PC-3 (cell line): ENCODE measurements around the gene NOP56. TPM values are rescaled to one million over a fixed set of nuclear protein-coding genes. Genes with fewer than 3 reads are reported as not detected.

Source experiments
- ATAC-seq: fragments of 200-7000 bp; cut with Tn5 transposase; 2 replicates; pipeline ENCODE4 v1.9.1; 2020; ENCODE audit warnings: mild to moderate bottlenecking, moderate library complexity
- BruUV-seq: library from RNA; stranded (reverse); fragments of 400-500 nt; replicated peaks from 2 replicates; lab custom pipeline; 2021; lab: Mats Ljungman, UMichigan
- CTCF ChIA-PET: fragments of 300-600 bp; sonication (Branson Sonifier 250); formaldehyde crosslinking; loops from one replicate; lab custom pipeline; 2022; ENCODE audit warnings: antibody characterized with exemption; lab: Charles Lee
- POLR2A ChIA-PET: fragments of 300-600 bp; sonication (Branson Sonifier 250); formaldehyde crosslinking; loops from one replicate; lab custom pipeline; 2022; ENCODE audit warnings: antibody characterized with exemption; ENCODE audit not compliant: unreplicated experiment; lab: Charles Lee
- DNase-seq: peaks from one replicate; pipeline ENCODE4 v3.0.0-alpha.2; 2015
- H2AFZ ChIP-seq: fragments of 300-600 bp; sonication (generic); 2 replicates; pipeline ENCODE4 v1.6.0; 2016; ENCODE audit warnings: antibody characterized with exemption, low read length
- H3F3A ChIP-seq: fragments of 300-600 bp; sonication (generic); one replicate; pipeline ENCODE4 v1.6.0; 2017; ENCODE audit warnings: antibody characterized with exemption, low read length, control low read depth, mild to moderate bottlenecking; ENCODE audit not compliant: unreplicated experiment
- H3K27ac ChIP-seq: fragments of 300-600 bp; sonication (generic); 2 replicates; pipeline ENCODE4 v1.5.1; 2016; ENCODE audit warnings: mild to moderate bottlenecking, low read length
- H3K27me3 ChIP-seq: fragments of 300-600 bp; sonication (generic); 2 replicates; pipeline ENCODE4 v1.6.1; 2016; ENCODE audit warnings: low read length, mixed read lengths
- H3K36me3 ChIP-seq: fragments of 300-600 bp; sonication (generic); 2 replicates; pipeline ENCODE4 v1.6.1; 2016; ENCODE audit warnings: low read depth, mixed run types, low read length, mixed read lengths
- H3K4me1 ChIP-seq: fragments of 300-600 bp; sonication (generic); 2 replicates; pipeline ENCODE4 v1.5.1; 2016; ENCODE audit warnings: low read length; ENCODE audit not compliant: insufficient read depth
- H3K4me2 ChIP-seq: fragments of 300-600 bp; sonication (generic); 2 replicates; pipeline ENCODE4 v1.6.0; 2016; ENCODE audit warnings: low read length
- H3K4me3 ChIP-seq: fragments of 300-600 bp; sonication (generic); 2 replicates; pipeline ENCODE4 v1.5.1; 2016; ENCODE audit warnings: mild to moderate bottlenecking, low read length, mixed read lengths
- H3K79me2 ChIP-seq: fragments of 300-600 bp; sonication (generic); 2 replicates; pipeline ENCODE4 v1.6.1; 2017; ENCODE audit warnings: low read length, mixed read lengths
- H3K9ac ChIP-seq: fragments of 300-600 bp; sonication (generic); 2 replicates; pipeline ENCODE4 v1.6.0; 2016; ENCODE audit warnings: mild to moderate bottlenecking, low read length
- H3K9me2 ChIP-seq: fragments of 300-600 bp; sonication (generic); replicated peaks from 2 replicates; pipeline ENCODE4 v1.6.1; 2016; ENCODE audit warnings: mixed run types, low read length, mixed read lengths
- H3K9me3 ChIP-seq: fragments of 300-600 bp; sonication (generic); 2 replicates; pipeline ENCODE4 v1.6.1; 2016; ENCODE audit warnings: low read length, mixed read lengths
- H4K20me1 ChIP-seq: fragments of 300-600 bp; sonication (generic); 2 replicates; pipeline ENCODE4 v1.6.1; 2016; ENCODE audit warnings: low read length, mixed read lengths
- EZH2 ChIP-seq: fragments of 300-600 bp; sonication (generic); IDR thresholded peaks from one replicate; pipeline ENCODE4 v1.6.1; 2017; ENCODE audit warnings: antibody characterized with exemption, mild to moderate bottlenecking, low read length; ENCODE audit not compliant: unreplicated experiment
- EZH2phosphoT487 ChIP-seq: fragments of 300-600 bp; sonication (generic); IDR thresholded peaks from 2 replicates; pipeline ENCODE4 v1.6.1; 2018; ENCODE audit warnings: mild to moderate bottlenecking, antibody characterized with exemption, low read length, borderline replicate concordance
- intact Hi-C: fragments of 100-400 bp; cut with micrococcal nuclease; formaldehyde crosslinking; loops from 2 replicates; pipeline ENCODE4 v1.9.0; 2023
- microRNA-seq: library from miRNA; unstranded; fragments of <30 nt; microRNA quantifications from one replicate; pipeline ENCODE4 v1.1.0, GENCODE V29; 2020; ENCODE audit not compliant: unreplicated experiment
- total RNA-seq: library from RNA; depleted of rRNA; stranded (reverse); fragments of >200 nt; gene quantifications from 2 replicates; pipeline ENCODE4 v1.2.3, GENCODE V29; 2014; rRNA removed
- TF ChIP-seq, protein P1 (sequence below): fragments of 300-600 bp; sonication (generic); conservative IDR thresholded peaks from 2 replicates; pipeline ENCODE4 v1.5.1; 2017; ENCODE audit warnings: antibody characterized with exemption, low read depth, mild to moderate bottlenecking, low read length

NOP56 gene
- total RNA-seq, 1 experiment from 2014 or later: 570 TPM

- BruUV-seq: no TSS peak
- CTCF ChIA-PET: no interaction called here
- peaks cover 29% of the 10 kb centered on the region for H3K27me3 ChIP-seq
These were observed 54.4 kb downstream of the NOP56 start for GRCh38 chr20:2706688-2707352.

GRCh38 chr20:2707353-2708072, 55.1 kb downstream of the NOP56 start:
- Histone ChIP-seq H3K79me2 (no peaks in the 10 kb centered on the region), H3K9me2 (no peaks in the 10 kb centered on the region), H3F3A (no peaks in the 10 kb centered on the region), H3K9me3 (no peaks in the 10 kb centered on the region), H4K20me1 (no peaks in the 10 kb centered on the region), H3K27me3 (peaks cover 35% of the 10 kb centered on the region), H3K4me2 (no peak overlapping the region), H2AFZ (no peak overlapping the region), H3K9ac (no peak overlapping the region), H3K27ac (no peak overlapping the region), H3K4me1 (no peaks in the 10 kb centered on the region), H3K4me3 (no peak overlapping the region), H3K36me3 (no peaks in the 10 kb centered on the region)
- intact Hi-C loops: no loop called here
- DNase-seq: no peak
- no peak for ATAC-seq
- ChIA-PET POLR2A (no interaction called here), CTCF (no interaction called here)
- BruUV-seq: no TSS peak
- TF ChIP-seq EZH2phosphoT487: no peak
- TF ChIP-seq, protein P1, sequence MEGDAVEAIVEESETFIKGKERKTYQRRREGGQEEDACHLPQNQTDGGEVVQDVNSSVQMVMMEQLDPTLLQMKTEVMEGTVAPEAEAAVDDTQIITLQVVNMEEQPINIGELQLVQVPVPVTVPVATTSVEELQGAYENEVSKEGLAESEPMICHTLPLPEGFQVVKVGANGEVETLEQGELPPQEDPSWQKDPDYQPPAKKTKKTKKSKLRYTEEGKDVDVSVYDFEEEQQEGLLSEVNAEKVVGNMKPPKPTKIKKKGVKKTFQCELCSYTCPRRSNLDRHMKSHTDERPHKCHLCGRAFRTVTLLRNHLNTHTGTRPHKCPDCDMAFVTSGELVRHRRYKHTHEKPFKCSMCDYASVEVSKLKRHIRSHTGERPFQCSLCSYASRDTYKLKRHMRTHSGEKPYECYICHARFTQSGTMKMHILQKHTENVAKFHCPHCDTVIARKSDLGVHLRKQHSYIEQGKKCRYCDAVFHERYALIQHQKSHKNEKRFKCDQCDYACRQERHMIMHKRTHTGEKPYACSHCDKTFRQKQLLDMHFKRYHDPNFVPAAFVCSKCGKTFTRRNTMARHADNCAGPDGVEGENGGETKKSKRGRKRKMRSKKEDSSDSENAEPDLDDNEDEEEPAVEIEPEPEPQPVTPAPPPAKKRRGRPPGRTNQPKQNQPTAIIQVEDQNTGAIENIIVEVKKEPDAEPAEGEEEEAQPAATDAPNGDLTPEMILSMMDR: no peak
- TF ChIP-seq EZH2: no peak

More at GRCh38 chr20:2706688-2707352, 54.4 kb downstream of the NOP56 start:
- TF ChIP-seq EZH2phosphoT487 (no peak), EZH2 (no peak)
- TF ChIP-seq, protein P1: no peak
- POLR2A ChIA-PET: no interaction called here
- no peak overlapping the region for H3K9ac ChIP-seq
- intact Hi-C loops: no loop called here
- no peaks in the 10 kb centered on the region for H3K9me2 ChIP-seq
- no peaks in the 10 kb centered on the region for H3K36me3 ChIP-seq
- no peaks in the 10 kb centered on the region for H3K9me3 ChIP-seq
- H4K20me1 ChIP-seq: no peaks in the 10 kb centered on the region
- H3F3A ChIP-seq: no peaks in the 10 kb centered on the region
- ATAC-seq: no peak
- no peak overlapping the region for H3K4me2 ChIP-seq
- H3K27ac ChIP-seq: no peak overlapping the region
- no peak overlapping the region for H2AFZ ChIP-seq
- no peaks in the 10 kb centered on the region for H3K79me2 ChIP-seq
- no peak overlapping the region for H3K4me3 ChIP-seq
- no peaks in the 10 kb centered on the region for H3K4me1 ChIP-seq
- no peak for DNase-seq

Small RNAs within 50 kb of the gene (microRNA-seq; reads per million reads assigned to microRNA genes)
- 21.8 reads per million, percentile 45 among the genes with 10 or more reads in this experiment for gene MIR1292

Other genes with a start within 250 kb of the NOP56 start
- 664 and 677 TPM in 2 replicates for gene SNRPB, start 181.8 kb upstream of the NOP56 start, total RNA-seq
- gene ZNF343, start 143.7 kb upstream of the NOP56 start, total RNA-seq: 7.7 and 8.2 TPM in 2 replicates
- not detected in 2 replicates for gene TMC2, start 116.1 kb upstream of the NOP56 start, total RNA-seq
- gene IDH3B, start 11.6 kb downstream of the NOP56 start, total RNA-seq: 261 and 269 TPM in 2 replicates
- gene EBF4, start 40.1 kb downstream of the NOP56 start, total RNA-seq: 0.98 and 1.8 TPM in 2 replicates
- not detected in 2 replicates for gene CPXM1, start 148.0 kb downstream of the NOP56 start, total RNA-seq
- gene C20orf141, start 162.4 kb downstream of the NOP56 start, total RNA-seq: not detected in 2 replicates
- 0.04 TPM in 1 of 2 replicates, not detected in the other for gene TMEM239, start 163.7 kb downstream of the NOP56 start, total RNA-seq
- 21.9 and 29.8 TPM in 2 replicates for gene PCED1A, start 188.0 kb downstream of the NOP56 start, total RNA-seq
- 40.3 and 49.9 TPM in 2 replicates for gene VPS16, start 188.1 kb downstream of the NOP56 start, total RNA-seq
- gene PTPRA, start 220.8 kb downstream of the NOP56 start, total RNA-seq: 33.6 and 35.0 TPM in 2 replicates